Transverse colon (tissue), 3 donors: ENCODE results near the gene KANK2.

ENCODE experiments used
- EP300 ChIP-seq: sonication (generic); formaldehyde crosslinking; IDR thresholded peaks from one replicate; pipeline ENCODE4 v1.6.1; 2017; ENCODE audit warnings: antibody characterized with exemption, low read depth
- POLR2A ChIP-seq: fragments of 450-650 bp; IDR thresholded peaks from one replicate; pipeline ENCODE4 v1.6.1; 2016; ENCODE audit warnings: antibody characterized with exemption, mild to moderate bottlenecking, moderate library complexity
- TF ChIP-seq, protein P1 (sequence below), 5 experiments: fragments of 200-600 bp in 3 of 5; fragments of 450-650 bp in 2 of 5; sonication (generic) in 3 of 5; IDR thresholded peaks; 1 replicate in 2 of 5; 2 replicates in 3 of 5; pipeline ENCODE4 v1.5.1; 2016 to 2017; ENCODE audit warnings: antibody characterized with exemption in 5 of 5, inconsistent platforms in 3 of 5, mild to moderate bottlenecking in 2 of 5, moderate library complexity in 1 of 5

DNA sequence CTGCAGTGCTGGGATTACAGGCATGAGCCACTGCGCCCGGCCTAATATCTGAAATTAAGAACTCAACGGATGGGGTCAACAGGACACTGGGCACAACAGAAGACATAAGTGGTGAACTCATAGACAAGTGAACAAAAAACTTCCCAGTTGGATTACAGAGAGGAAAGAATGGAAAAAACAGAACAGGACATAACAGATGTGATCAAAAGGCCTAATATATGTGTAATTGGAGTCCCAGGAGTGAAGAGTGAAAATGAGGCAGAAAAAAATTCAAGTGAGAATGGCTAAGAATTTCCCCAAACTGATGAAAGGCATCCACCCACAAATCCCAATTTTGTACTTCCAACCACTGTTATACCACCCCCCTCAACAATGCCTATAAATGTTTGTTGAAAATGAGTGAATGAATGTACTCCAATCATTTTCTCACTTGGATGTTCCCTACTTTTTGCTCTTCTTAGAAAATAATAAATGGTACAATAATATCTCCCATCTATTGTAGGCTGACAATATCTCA is 23.8 kb upstream of the KANK2 start:
- TF ChIP-seq, protein P1, sequence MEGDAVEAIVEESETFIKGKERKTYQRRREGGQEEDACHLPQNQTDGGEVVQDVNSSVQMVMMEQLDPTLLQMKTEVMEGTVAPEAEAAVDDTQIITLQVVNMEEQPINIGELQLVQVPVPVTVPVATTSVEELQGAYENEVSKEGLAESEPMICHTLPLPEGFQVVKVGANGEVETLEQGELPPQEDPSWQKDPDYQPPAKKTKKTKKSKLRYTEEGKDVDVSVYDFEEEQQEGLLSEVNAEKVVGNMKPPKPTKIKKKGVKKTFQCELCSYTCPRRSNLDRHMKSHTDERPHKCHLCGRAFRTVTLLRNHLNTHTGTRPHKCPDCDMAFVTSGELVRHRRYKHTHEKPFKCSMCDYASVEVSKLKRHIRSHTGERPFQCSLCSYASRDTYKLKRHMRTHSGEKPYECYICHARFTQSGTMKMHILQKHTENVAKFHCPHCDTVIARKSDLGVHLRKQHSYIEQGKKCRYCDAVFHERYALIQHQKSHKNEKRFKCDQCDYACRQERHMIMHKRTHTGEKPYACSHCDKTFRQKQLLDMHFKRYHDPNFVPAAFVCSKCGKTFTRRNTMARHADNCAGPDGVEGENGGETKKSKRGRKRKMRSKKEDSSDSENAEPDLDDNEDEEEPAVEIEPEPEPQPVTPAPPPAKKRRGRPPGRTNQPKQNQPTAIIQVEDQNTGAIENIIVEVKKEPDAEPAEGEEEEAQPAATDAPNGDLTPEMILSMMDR (IDR thresholded peaks at IDR 0.05): no peak
- no peak for TF ChIP-seq POLR2A
- TF ChIP-seq EP300: no peak
